PFSK-1 (cell line): ENCODE data around the gene RYR1.

Source experiments
- FOXP2 ChIP-seq: optimal IDR thresholded peaks from 2 replicates; pipeline ENCODE3; 2011; ENCODE audit warnings: borderline replicate concordance, control low read depth, inconsistent platforms; ENCODE audit not compliant: insufficient read depth; ENCODE audit errors: extremely low read length, extremely low read depth
- POLR2AphosphoS5 ChIP-seq: IDR thresholded peaks from 2 replicates; pipeline ENCODE4 v1.6.1; 2012; ENCODE audit warnings: low read depth, mild to moderate bottlenecking, control low read depth, low read length, moderate library complexity
- TF ChIP-seq, protein P1 (sequence below), 2 experiments: IDR thresholded peaks; 2 replicates each; pipeline versions ENCODE4 v1.6.1 to v1.8.0; 2011 to 2012; ENCODE audit warnings: low read depth in 2 of 2, low read length in 2 of 2, control low read depth in 1 of 2, inconsistent platforms in 1 of 2, mild to moderate bottlenecking in 1 of 2, moderate library complexity in 1 of 2; ENCODE audit not compliant: insufficient read depth in 1 of 2

DNA sequence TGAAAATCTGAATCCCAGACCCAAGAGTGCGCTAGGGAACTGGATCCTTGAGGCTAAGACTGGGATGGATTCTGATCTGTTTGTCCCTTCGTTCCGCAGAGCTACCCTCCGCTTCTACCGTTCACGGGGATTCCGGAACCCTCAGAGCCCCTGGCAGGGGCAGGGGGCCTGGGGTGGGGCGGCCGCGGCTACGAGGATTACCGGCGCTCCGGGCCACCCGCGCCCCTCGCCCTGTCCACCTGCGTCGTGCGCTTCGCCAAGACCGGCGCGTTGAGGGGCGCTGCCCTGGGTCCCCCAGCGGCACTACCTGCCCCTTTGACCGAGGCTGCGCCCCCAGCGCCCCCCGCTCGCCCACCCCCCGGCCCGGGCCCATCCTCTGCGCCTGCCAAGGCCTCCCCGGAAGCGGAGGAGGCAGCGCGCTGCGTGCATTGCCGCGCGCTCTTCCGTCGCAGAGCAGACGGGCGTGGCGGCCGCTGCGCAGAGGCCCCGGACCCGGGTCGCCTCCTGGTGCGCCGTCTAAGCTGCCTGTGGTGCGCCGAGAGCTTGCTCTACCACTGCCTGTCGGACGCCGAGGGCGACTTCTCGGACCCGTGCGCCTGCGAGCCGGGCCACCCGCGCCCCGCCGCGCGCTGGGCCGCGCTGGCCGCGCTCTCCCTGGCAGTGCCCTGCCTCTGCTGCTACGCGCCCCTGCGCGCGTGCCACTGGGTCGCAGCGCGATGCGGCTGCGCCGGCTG is 37.9 kb upstream of the RYR1 start:
- TF ChIP-seq POLR2AphosphoS5 (no peak), FOXP2 (no peak)
- TF ChIP-seq, protein P1, sequence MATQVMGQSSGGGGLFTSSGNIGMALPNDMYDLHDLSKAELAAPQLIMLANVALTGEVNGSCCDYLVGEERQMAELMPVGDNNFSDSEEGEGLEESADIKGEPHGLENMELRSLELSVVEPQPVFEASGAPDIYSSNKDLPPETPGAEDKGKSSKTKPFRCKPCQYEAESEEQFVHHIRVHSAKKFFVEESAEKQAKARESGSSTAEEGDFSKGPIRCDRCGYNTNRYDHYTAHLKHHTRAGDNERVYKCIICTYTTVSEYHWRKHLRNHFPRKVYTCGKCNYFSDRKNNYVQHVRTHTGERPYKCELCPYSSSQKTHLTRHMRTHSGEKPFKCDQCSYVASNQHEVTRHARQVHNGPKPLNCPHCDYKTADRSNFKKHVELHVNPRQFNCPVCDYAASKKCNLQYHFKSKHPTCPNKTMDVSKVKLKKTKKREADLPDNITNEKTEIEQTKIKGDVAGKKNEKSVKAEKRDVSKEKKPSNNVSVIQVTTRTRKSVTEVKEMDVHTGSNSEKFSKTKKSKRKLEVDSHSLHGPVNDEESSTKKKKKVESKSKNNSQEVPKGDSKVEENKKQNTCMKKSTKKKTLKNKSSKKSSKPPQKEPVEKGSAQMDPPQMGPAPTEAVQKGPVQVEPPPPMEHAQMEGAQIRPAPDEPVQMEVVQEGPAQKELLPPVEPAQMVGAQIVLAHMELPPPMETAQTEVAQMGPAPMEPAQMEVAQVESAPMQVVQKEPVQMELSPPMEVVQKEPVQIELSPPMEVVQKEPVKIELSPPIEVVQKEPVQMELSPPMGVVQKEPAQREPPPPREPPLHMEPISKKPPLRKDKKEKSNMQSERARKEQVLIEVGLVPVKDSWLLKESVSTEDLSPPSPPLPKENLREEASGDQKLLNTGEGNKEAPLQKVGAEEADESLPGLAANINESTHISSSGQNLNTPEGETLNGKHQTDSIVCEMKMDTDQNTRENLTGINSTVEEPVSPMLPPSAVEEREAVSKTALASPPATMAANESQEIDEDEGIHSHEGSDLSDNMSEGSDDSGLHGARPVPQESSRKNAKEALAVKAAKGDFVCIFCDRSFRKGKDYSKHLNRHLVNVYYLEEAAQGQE (IDR thresholded peaks at IDR 0.05; ENCODE audit: insufficient read depth in 1 of 2, low read depth in 2 of 2, low read length in 2 of 2) = no peak
